Fibroblast of peridontal ligament (primary cell): ENCODE data around the gene ANKRD39.

ENCODE experiments used
- DNase-seq: peaks from one replicate; pipeline ENCODE4 v3.0.0-alpha.2; 2010; ENCODE audit errors: extremely low read depth

Gene ANKRD39

DNA sequence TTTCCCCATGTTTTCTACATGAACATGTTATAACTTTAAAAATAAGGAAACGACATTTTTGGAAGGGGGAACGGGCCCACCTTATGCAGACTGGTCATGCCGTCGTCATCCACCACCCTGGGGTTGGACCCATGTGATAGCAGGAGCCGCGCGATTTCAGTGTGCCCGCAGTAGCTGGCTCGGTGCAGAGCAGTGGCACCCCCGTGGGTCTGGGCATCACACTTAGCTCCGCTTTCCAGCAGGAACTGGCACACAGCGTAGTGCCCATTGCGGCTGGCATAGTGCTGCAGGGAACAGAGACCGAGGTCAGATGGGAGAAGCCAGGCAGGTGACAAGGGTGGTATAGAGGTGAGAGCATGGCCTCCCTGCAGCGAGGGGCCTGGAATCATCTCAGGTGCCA, 4.5 kb downstream of the ANKRD39 start:
- DNase-seq, result no peak

DNA sequence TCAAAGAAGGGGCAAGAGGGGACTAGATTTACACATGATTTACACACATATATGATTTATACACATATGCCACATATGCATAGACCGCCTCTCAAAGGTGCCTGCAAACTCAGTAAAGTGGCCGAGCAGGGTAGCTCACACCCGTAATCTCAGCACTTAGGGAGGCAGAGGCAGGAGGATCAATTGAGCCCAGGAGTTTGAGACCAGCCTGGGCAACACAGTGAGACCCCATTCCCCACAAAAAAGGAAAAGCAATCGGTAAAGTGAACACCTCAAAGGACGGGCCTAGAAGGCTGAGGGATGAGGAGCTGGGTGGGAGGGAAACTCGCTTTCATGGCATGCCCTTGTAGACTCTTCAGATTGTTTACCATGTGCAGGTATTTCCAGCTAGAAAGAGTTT, 5.1 kb downstream of the ANKRD39 start:
- DNase-seq, result no peak

DNA sequence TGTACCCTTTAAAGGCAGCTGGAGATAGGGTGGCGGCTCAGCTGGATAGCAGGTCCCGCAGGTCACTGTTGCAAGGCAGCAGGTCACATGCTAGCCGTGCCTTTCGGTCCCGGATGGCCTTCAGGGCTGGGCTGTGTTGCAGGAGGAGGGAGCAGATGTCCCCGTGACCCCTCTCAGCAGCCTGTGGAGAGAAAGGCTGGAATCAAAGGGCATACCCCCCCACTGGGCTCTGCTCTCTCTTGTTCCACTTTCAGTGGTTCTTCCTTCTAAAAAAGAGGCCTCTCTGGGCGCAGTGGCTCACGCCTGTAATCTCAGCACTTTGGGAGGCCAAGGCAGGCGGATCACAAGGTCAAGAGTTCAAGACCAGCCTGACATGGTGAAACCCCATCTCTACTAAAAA, 9.6 kb downstream of the ANKRD39 start:
- no peak for DNase-seq

DNA sequence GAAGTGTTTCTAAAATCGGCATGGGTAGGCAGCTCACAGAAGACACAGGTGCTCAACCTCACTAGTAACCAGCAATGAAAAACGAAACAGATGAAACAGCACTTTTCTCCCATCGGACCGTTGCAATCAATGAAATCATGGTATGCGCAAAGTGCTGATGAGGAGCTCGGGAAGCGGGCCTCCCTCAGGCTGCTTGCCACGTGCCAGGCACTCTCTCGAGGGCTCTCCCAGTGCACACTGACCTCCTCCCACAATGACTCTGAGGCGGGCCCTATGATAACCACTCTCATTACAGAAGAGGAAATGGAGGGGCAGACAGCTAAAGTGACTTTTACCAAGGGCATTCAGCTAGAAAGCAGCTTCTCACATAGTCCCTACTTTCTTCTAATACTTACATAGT, 10.2 kb downstream of the ANKRD39 start:
- DNase-seq, result no peak

DNA sequence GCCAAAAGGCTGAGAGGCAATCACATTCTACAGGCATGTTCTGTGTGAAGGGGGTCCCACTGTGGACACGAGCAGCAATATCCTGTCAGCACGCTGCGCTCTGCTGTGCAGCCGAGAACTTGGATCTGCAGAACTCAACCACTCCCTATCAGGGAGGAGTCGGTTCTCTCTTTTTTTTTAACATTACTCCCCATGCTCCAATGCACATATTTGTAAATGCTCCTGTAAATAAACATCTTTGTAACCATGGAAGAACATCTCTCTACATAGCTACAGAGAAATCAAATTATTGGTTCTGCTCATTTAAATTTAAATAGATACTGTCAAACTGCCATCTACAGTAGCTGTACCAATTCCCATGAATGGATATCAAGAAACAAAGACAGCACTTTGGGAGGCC, 11.0 kb downstream of the ANKRD39 start:
- no peak for DNase-seq

DNA sequence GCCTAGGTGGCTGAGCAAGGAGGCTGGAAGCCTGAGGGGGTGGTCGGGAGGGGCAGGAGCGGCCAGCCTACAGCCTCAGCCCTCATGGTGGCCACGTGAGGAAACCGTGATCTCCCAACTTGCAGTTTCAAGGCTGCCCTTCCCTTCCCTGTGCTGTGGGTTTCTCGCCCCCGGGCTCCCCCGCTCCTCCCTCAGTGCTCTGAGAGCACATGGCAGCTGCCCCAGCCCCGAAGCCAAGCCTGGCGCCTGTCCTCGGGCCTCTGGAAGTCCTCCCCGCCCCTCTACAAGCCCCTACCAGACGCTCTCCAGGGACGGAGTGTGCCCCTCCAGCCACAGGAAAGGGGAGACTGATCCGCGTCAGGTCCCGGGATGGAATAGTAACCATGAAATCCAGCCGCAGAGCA, 13.4 kb downstream of the ANKRD39 start:
- DNase-seq, result no peak

DNA sequence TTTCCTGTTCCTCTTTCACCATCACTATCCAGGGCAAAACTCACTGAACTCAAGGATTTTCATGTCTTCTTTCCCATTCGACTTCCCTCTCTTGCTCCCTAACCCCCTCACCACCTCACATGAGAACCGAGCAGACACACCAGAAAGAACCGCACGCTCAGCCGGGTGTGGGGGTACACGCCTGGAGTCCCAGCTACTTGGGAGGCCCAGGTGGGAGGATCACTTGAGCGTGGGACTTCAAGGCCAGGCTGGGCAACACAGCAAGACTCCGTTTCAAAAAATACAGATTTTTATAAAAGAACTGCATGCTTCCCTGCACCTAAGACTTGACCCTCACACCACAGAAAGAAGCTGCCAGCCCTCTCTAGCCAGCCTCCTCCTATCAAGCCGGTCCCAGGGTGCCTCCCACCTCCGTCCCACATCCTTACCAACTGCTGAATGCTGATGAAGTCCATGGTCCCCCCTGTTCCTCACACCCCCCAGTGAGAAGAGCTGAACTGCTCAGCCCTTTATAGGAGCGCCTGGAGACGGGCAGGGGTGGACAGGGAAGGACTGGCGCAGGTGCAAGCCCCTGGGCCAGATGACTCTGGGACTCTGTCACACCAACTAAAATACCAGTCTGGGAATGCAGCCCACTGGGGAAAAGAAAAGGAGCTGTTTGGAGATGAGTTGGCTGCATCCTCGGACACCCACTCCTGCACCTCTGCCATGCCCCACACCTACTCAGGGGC, 14.1 kb downstream of the ANKRD39 start, which contains the start of gene ANKRD23:
Gene ANKRD23, minus strand, starts transcription at position 484 of the 731 bp plus-strand sequence. Its CDS starts 29 bp downstream, at position 455.
- DNase-seq, result no peak

DNA sequence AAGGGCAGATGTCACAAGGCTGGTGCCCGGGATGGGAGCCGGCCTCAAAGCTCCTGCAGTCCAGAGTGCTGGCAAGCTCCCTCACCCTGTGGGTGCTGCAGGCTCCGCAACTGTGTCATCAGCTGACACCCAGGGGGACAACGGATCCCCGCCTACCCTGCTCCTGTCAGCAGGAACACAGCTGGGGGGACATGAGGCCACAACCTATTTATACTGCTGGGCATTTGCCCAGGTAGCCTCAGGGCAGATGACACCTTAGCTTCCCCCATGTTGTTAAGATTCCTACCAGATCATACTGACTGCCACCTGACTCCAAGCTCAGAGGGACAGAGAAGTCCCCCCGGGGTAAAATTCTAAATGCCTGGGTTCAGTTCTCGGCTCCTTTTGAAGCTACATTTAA, 15.2 kb downstream of the ANKRD39 start:
- no peak for DNase-seq

DNA sequence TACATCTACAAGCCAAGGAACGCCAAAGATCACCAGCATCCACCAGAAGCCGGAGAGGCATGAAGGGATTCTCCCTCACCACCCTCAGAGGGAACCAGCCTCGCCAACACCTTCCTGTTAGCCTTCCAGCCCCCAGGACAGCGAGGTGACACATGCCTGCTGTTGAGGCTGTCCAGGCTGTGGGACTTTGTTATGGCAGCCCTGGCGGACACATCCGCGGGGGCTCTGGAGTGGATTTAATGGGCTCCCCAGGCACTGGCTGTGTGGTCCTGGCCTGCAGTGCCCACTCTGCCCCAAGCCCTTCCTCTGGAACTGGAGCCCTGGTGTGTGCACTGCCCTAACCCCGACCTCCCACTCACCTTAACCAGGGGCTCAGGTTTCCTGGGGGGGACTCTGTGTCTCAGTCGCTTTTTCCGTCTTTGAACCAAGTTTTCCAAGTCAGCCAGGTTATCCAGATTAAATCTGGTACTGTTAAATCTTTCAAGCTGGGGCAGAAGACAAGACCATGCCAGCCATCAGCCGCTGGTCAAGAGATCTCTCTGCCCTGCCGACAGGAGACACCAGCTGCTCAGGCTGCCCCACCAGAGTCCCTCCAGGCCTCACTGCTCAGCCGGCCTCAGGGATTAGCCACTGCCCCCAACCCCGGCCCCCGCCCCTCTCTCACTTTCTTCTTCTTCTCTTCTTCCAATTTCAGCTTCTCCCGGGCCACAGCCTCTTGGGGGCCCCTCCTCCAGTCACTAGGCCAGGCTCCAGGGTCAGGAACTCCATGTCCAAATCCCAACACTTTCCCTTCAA, 15.9 kb downstream of the ANKRD39 start:
- no peak for DNase-seq

DNA sequence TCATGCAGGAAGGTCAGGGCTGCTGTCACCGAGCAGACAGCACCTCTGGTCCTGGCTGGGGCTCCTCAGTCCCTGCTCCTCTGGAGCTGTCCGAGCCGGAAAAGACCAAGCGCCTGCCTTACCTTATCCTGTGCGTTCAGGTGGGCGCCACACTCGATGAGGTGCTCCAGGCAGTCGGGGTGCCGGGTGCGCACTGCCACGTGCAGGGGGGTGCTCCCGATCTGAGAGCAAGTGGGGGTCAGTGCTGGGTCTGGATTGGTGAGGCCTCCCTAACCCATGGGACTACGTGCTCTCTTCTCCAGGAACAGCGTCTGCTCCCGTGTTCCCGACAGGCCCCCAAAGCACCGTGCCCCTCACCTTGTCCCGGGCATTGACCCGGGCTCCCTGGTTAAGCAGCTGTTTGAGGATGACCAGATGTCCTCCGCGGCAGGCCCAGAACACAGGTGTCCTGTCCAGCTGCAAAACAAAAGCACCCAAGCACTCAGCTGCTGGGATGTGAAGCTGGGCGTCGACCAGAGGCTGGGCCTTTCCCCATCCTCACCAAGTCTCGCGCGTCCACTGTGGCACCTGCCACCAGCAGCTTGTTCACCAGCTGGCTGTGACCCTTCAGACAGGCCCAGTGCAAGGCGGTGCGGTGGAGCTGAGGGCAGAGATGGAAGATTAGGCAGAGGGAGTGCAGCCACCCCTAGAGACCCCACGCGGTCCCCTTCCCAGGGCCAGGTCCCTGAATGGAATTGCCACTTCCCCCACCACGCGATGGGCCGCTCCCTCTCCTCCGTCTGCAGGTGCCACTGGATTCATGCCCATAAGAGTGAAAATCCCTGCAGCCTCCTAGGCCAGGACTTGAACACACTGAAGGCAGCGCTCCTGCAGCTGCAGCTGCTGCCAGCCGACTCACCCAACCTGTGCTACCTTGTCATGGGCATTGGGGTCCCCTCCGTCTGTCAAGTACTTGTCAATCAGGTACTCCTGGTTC, 17.7 kb downstream of the ANKRD39 start:
- no peak for DNase-seq

DNA sequence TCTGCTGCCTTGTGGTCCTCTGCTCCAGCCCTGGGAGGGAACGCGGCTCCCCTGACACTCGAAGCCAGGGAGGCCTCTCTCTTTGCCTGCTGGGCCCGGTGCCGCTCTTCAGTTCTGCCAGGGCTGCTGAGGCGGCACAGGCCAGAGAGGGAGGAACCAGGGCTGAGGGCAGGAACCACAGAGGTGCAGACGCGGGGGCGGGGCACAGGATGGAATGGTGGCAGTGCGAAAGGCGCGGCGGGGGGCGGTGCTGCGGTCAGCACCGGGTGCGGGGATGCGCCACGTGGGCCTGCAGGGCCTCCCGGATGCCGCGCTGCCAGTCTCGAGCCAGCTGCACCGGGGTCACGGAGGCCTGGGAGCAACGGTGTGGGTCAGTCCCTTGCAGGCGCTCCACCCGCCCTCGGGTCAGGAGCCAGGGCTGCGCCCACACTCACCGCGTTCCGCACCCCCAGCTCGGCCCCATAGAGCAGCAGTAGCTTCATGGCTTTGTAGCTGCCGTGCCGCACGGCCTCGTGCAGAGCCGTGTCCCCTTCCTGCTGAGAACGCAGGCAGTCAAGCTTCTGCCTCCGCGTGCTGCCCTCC, 18.4 kb downstream of the ANKRD39 start:
- no peak for DNase-seq

DNA sequence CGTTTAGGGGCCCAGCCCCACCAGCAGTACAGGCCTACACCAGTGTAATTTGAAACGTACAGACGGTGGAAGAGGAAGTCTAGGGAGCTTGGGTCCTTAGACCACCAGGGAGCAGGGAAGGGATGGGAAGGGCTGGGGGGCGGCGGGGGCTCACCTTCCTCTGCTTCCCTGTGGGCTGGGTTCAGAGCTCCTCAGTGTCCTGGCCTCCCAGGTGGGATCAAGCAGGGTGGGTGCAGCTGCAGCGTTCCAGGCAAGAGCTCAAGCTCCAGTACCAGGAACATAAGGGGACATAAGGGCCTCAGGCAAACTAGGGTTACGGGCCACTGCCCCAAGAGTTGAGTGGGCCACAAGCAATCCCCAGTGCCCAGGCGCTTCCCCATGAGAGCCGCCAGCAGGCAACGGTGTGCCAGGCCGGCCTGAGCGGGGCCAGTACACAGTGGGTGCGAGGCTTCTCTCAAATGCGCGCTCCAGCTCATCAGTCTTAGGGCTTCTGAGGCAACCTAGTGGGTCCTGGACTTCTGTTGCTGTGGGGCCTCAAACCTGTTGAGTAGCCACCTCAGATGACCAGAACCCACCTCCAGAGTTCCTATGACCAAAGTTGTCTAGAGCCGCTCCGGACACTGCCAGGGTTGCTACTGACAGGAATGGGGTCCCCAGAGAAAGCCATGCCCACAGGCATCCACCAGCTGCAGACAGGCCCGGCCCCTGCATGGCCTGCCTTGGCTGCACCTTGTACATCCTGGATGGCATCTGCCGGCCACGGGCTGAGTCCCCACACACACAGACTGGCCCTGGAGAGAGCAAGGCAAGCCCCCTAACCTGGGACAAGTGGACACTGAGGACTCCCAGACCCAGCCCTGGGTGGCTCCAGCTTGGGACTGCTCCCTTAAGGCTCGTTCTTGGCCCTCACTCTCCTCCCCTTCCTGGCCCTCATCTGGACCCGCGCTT, 19.2 kb downstream of the ANKRD39 start:
- DNase-seq, result no peak

DNA sequence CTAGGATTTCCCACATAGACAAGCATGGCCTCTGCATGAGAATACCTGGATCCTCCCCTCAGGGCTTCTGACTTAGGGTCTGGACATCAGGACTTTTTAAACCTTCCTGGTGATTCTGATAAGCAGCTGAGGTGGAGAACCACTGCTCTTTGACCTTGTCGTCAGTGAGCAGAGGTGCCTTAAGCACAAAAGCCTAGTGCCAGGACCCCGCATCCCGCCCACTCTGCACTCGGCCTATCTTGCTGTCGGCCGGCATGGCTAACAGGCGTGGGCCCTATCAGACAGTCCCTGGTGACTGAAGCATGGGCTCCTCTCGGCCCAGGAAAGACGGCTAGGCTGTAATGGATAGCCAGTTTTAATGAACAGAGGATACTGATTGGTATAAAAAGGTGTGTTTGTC, 20.2 kb downstream of the ANKRD39 start:
- DNase-seq, result no peak

DNA sequence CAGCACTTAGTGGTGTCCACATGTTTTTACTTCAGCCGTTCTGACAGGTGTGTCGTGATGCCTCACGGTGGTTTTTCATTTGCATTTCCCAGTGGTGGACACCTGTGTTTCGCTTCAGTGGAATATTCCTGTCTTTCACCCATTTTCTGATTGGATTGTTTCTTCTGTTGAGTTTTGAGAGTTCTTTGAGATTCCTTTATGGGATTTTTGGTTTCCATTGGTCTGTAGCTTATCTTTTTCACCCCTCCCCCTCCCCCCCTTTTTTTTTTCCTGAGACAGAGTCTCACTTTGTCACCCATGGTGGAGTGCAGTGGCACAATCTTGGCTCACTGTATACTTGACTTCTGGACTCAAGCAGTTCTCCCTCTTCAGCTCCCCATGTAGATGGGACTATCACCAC, 22.0 kb downstream of the ANKRD39 start:
- DNase-seq, result no peak

DNA sequence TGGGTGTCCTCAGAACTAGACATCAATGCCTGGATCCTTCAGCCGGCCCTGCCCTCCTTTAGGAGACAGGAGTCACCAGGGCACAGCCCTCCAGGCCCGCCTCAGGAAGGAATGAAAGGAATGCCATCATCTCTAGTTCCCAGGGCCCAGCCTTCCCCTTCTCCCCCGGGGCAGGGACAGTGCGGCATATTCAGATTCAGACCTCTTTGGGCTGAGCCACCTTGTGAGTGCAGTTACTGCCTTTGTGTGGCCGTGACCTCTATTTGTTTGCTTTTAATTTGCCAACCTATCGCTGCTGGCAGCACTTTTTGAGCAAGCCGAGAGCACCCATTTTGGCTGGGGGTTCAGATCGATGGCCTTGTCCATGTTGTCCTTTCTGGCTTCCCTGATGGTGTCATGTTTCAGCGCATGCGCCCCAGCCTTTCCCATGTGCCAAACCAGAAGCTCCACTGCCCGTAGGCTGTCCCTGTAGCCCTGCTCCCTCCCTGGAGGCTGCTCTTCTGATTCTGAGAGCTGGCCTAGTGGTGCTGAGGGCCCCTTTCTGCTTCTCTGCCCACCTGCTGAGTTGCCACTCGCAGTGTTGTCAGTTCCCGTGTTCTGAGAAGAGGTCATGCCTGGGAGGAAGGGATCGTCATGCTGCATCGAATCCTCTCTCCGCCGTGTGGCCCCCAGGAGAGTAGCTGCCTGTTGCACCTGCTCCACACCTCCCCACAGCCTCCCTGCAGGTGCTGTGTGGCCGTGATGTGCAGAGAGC, 24.9 kb downstream of the ANKRD39 start:
- peak; percentile 10 for DNase-seq

DNA sequence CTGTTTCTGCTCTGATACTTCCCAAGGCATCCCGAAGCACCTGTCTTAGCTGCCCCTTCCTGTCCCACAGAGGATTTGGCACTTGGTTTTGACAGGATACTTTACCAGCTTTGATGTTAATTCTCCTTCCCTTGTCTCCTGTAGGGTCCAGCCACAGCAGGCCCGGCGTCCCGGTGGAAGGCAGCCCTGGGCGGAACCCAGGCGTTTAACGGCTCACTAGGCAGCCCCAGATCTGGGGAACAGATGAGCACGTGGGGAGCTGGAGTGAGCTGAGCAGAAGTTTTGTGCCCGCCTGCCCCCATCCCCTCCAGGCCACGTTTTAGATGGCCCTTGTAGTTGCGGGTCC, 25.4 kb downstream of the ANKRD39 start:
- DNase-seq, result no peak

DNA sequence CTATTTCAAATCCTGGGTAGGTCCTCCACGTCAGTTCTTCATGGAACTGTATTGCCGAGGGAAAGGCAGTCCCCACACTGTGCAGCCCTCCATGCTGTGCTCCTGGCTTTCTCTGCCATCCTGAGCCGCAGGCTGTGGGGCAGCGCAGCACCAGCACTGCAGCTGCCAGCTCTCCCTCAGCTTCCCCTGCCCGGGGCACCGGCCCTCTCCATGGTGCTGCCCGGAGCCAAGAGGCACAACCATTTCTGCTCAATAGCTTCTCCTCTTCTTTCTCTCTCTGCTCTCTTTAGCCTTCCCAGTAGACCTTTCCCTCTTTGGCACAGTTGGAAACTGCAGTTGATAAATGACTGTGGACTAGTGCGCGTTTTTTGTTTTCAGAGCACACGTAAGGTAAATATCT, 26.1 kb downstream of the ANKRD39 start:
- no peak for DNase-seq

DNA sequence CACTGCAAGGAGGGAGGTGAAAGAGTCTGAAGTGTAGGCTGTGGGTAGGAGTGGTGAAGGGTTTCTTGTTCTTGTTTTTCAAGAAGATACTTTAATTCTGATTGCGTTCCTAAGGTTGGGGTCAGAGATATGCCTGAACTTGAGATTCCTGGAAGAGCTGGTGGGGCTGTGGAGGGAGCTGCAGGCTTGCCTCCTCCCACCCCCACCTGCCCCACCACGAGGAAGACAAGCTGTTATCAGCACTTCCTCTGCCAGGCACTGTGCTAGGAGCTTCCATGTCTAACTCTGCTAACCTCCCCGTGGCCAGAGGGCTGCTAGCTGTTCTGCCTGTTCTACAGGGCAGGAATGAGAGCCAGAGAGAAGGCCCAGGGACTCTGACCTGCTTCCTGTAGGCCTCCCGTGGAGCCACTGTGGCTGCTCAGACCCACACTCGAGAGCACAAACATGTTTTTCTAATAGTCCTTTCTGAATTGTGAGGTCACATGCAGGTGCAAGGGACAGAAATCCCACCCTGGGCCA, 27.7 kb downstream of the ANKRD39 start:
- DNase-seq, result no peak

DNA sequence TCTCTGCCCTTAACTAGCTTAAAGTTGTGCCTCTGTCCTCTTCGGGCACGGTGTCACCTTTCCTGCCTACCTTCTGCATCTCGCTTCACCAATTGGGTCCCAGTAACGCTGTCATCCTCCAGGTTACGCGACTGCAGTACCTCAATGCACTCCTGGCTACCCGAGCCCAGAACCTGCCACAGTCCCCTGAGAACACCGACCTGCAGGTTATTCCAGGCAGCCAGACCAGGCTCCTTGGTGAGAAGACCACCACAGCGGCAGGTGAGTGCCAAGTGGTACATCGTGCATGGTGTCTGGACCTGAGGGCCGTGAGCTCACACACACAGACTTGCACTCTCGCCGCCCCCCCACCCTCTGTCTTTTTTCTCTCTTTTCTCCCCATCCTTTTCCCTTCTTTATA, 28.9 kb downstream of the ANKRD39 start:
- no peak for DNase-seq

DNA sequence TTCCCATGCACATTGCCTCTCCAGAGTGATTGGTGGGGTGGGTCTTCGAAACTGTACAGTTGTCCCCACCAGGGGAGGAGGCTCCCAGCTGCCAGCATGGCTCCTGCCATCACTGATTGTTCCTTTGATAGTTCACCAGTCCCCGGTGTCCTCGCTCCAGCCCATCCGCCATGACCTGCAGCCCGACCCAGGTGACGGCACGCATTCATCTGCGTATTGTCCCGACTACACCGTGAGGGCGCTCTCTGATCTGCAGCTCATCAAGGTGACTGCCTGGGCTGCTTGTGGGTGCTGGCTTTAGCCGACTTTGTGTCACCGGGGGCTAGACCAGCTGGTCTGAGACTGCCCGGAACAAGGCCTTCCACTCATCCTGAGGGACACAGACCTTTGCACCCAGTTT, 29.4 kb downstream of the ANKRD39 start:
- DNase-seq, result no peak
